ENCODE results near the gene RC3H2.

- TF ChIP-seq CTCF (IDR thresholded peaks at IDR 0.05; ENCODE audit: borderline replicate concordance, extremely low read depth, low read length, poor library complexity, severe bottlenecking) (no peak), EZH2 (IDR thresholded peaks at IDR 0.05; ENCODE audit: borderline replicate concordance, low read depth, low read length, severe bottlenecking) (no peak)
Observed at GRCh38 chr9:122904466-122904822, 715 bp downstream of the RC3H2 start.

Measured in DND-41 (cell line).